GM23338 (cell line): ENCODE measurements around the gene KDM4C. TPM values are rescaled to one million over a fixed set of nuclear protein-coding genes. Genes with fewer than 3 reads are reported as not detected.

Experiments used
- ATAC-seq: fragments of 200-7000 bp; cut with Tn5 transposase; 3 replicates; pipeline ENCODE4 v1.9.1; 2020
- DNase-seq: peaks from one replicate; pipeline ENCODE4 v3.0.0-alpha.2; 2015; ENCODE audit warnings: low spot score
- H2AFZ ChIP-seq: fragments of 200-600 bp; sonication (generic); 2 replicates; pipeline ENCODE4 v1.8.0; 2016; ENCODE audit warnings: antibody characterized with exemption, mild to moderate bottlenecking, moderate library complexity
- H3F3A ChIP-seq: fragments of 200-600 bp; sonication (generic); replicated peaks from 2 replicates; pipeline ENCODE4 v1.8.0; 2017; ENCODE audit warnings: antibody characterized with exemption, mixed run types, low read depth
- H3K27ac ChIP-seq: fragments of 200-600 bp; sonication (generic); 2 replicates; pipeline ENCODE4 v1.6.1; 2016; ENCODE audit warnings: low read depth
- H3K27me3 ChIP-seq: fragments of 200-600 bp; sonication (generic); 2 replicates; pipeline ENCODE4 v1.8.0; 2016; ENCODE audit warnings: mild to moderate bottlenecking, mixed run types, moderate library complexity; ENCODE audit not compliant: insufficient read depth
- H3K36me3 ChIP-seq: fragments of 200-600 bp; sonication (generic); 2 replicates; pipeline ENCODE4 v1.8.0; 2016; ENCODE audit warnings: mild to moderate bottlenecking; ENCODE audit not compliant: insufficient read depth
- H3K4me1 ChIP-seq: fragments of 200-600 bp; sonication (generic); 2 replicates; pipeline ENCODE4 v1.8.0; 2016; ENCODE audit warnings: mild to moderate bottlenecking, moderate library complexity; ENCODE audit not compliant: insufficient read depth
- H3K4me2 ChIP-seq: fragments of 200-600 bp; sonication (generic); 2 replicates; pipeline ENCODE4 v1.7.1; 2017; ENCODE audit warnings: mixed run types
- H3K4me3 ChIP-seq: fragments of 200-600 bp; sonication (generic); 2 replicates; pipeline ENCODE4 v1.6.1; 2016; ENCODE audit warnings: mixed run types
- H3K79me2 ChIP-seq: fragments of 200-600 bp; sonication (generic); replicated peaks from 2 replicates; pipeline ENCODE4 v1.8.0; 2017; ENCODE audit warnings: mild to moderate bottlenecking; ENCODE audit not compliant: insufficient read depth
- H3K9me2 ChIP-seq: fragments of 200-600 bp; sonication (generic); 2 replicates; pipeline ENCODE4 v1.8.0; 2017; ENCODE audit not compliant: insufficient read depth
- H4K20me1 ChIP-seq: fragments of 200-600 bp; sonication (generic); replicated peaks from 2 replicates; pipeline ENCODE4 v1.8.0; 2017; ENCODE audit warnings: mild to moderate bottlenecking; ENCODE audit not compliant: insufficient read depth
- H3K27ac Mint-ChIP-seq: 2 replicates; pipeline ENCODE4 v1.8.0; 2020; ENCODE audit warnings: inconsistent platforms, mild to moderate bottlenecking, moderate library complexity, mixed read lengths
- H3K27me3 Mint-ChIP-seq: 3 replicates; pipeline ENCODE4 v1.8.0; 2022; ENCODE audit warnings: low read depth, mild to moderate bottlenecking, moderate library complexity, mixed read lengths, inconsistent platforms; ENCODE audit not compliant: insufficient read depth, poor library complexity
- H3K36me3 Mint-ChIP-seq: 3 replicates; pipeline ENCODE4 v1.8.0; 2021; ENCODE audit warnings: low read depth, mild to moderate bottlenecking, inconsistent platforms, moderate library complexity, mixed read lengths
- H3K4me1 Mint-ChIP-seq: 3 replicates; pipeline ENCODE4 v1.8.0; 2020; ENCODE audit warnings: mild to moderate bottlenecking, inconsistent platforms, mixed read lengths
- H3K4me3 Mint-ChIP-seq: 3 replicates; pipeline ENCODE4 v1.8.0; 2021; ENCODE audit warnings: moderate library complexity, mild to moderate bottlenecking, inconsistent platforms, mixed read lengths
- H3K9me3 Mint-ChIP-seq: 3 replicates; pipeline ENCODE4 v1.8.0; 2020; ENCODE audit warnings: moderate library complexity, mild to moderate bottlenecking, inconsistent platforms, mixed read lengths
- POLR2AphosphoS5 ChIP-seq: IDR thresholded peaks from 2 replicates; pipeline ENCODE4 v1.6.1; 2016; ENCODE audit warnings: antibody characterized with exemption, low read depth
- ZNF114 ChIP-seq: fragments of 250-450 bp; sonication (Bioruptor Pico); IDR thresholded peaks from 2 replicates; pipeline ENCODE4 v1.5.0; 2020; ENCODE audit warnings: mild to moderate bottlenecking, moderate library complexity
- ZNF331 ChIP-seq: fragments of 250-450 bp; sonication (Bioruptor Pico); IDR thresholded peaks from 2 replicates; pipeline ENCODE4 v1.5.0; 2020; ENCODE audit warnings: low read depth, mild to moderate bottlenecking, moderate library complexity
- polyA plus RNA-seq: library from polyadenylated mRNA; unstranded; fragments of >200 nt; fragmentation: Nextera tagmentation; extraction: Ambion mirVana; gene quantifications from 2 replicates; pipeline ENCODE4 v1.2.1, GENCODE V29; 2016
- total RNA-seq: library from RNA; depleted of rRNA; stranded (reverse); fragments of >200 nt; shearing (Covaris generic); gene quantifications from 2 replicates; pipeline ENCODE4 v1.2.3, GENCODE V29; 2014
- TF ChIP-seq, protein P1 (sequence below), 2 experiments: fragments of 200-600 bp in 1 of 2; sonication (generic) in 1 of 2; conservative IDR thresholded peaks; 2 replicates each; pipeline versions ENCODE4 v1.5.1 to v1.6.1; 2016 to 2017; ENCODE audit warnings: antibody characterized with exemption in 2 of 2, low read depth in 2 of 2, mild to moderate bottlenecking in 2 of 2, moderate library complexity in 1 of 2
- TF ChIP-seq, protein P2 (sequence below): fragments of 250-450 bp; sonication (Bioruptor Pico); IDR thresholded peaks from 2 replicates; pipeline ENCODE4 v1.5.0; 2020; ENCODE audit warnings: mild to moderate bottlenecking, moderate library complexity
- TF ChIP-seq, protein P3 (sequence below): IDR thresholded peaks from one replicate; pipeline ENCODE4 v1.6.1; 2018; ENCODE audit warnings: antibody characterized with exemption; ENCODE audit not compliant: unreplicated experiment

The KDM4C gene
- total and polyA plus RNA-seq, 2 experiments from 2014 or later: 12.0 to 43.8 TPM

DNA sequence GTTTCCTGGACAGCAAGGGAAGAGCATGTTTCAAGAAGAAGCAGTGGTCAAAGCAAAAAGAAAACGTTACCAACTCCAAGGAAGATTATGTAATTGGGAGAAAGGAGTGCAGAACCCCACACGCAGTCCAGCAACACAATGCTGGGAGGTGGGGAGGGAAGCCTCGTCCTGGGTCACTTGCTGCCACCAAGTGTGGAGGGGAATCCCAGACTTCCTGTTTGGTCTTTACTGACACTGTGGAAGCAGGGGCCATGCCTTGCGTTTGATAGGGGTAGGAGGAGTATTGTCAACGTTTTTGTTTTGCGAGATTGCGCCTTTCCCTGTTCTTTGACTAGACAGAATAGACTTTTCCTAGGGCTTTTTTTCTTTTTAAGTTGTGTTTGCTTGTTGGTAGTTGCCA, 421.0 kb downstream of the KDM4C start:
- Histone ChIP-seq H3K9me2 (peaks cover 10% of the 10 kb centered on the region; the same call in 1 of the 2 replicates), H3K4me2 (no peak overlapping the region), H4K20me1 (no peaks in the 10 kb centered on the region; the same call in 1 of the 2 replicates), H2AFZ (no peak overlapping the region), H3K79me2 (no peaks in the 10 kb centered on the region), H3K27ac (peak overlapping the region; percentile 50), H3K4me1 (no peaks in the 10 kb centered on the region), H3K36me3 (no peaks in the 10 kb centered on the region; the same call in 1 of the 2 replicates), H3F3A (no peaks in the 10 kb centered on the region), H3K27me3 (no peaks in the 10 kb centered on the region), H3K4me3 (no peak overlapping the region)
- peaks cover 2% of the 10 kb centered on the region; the same call in 1 of the 3 replicates for H3K9me3 Mint-ChIP-seq
- H3K36me3 Mint-ChIP-seq: peaks cover 26% of the 10 kb centered on the region
- H3K27ac Mint-ChIP-seq: peak overlapping the region; percentile 9; the same call in 1 of the 2 replicates
- peaks cover 3% of the 10 kb centered on the region for H3K27me3 Mint-ChIP-seq
- no peak for DNase-seq
- peak; percentile 58; the same call in 2 of the 3 replicates for ATAC-seq
- no peak overlapping the region for H3K4me3 Mint-ChIP-seq
- no peak for TF ChIP-seq ZNF114 (CRISPR knock-in tag)
- TF ChIP-seq ZNF331 (CRISPR knock-in tag): no peak
- TF ChIP-seq, protein P1, sequence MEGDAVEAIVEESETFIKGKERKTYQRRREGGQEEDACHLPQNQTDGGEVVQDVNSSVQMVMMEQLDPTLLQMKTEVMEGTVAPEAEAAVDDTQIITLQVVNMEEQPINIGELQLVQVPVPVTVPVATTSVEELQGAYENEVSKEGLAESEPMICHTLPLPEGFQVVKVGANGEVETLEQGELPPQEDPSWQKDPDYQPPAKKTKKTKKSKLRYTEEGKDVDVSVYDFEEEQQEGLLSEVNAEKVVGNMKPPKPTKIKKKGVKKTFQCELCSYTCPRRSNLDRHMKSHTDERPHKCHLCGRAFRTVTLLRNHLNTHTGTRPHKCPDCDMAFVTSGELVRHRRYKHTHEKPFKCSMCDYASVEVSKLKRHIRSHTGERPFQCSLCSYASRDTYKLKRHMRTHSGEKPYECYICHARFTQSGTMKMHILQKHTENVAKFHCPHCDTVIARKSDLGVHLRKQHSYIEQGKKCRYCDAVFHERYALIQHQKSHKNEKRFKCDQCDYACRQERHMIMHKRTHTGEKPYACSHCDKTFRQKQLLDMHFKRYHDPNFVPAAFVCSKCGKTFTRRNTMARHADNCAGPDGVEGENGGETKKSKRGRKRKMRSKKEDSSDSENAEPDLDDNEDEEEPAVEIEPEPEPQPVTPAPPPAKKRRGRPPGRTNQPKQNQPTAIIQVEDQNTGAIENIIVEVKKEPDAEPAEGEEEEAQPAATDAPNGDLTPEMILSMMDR (conservative IDR thresholded peaks at IDR 0.05; ENCODE audit: low read depth in 2 of 2): no peak
- TF ChIP-seq, protein P2, sequence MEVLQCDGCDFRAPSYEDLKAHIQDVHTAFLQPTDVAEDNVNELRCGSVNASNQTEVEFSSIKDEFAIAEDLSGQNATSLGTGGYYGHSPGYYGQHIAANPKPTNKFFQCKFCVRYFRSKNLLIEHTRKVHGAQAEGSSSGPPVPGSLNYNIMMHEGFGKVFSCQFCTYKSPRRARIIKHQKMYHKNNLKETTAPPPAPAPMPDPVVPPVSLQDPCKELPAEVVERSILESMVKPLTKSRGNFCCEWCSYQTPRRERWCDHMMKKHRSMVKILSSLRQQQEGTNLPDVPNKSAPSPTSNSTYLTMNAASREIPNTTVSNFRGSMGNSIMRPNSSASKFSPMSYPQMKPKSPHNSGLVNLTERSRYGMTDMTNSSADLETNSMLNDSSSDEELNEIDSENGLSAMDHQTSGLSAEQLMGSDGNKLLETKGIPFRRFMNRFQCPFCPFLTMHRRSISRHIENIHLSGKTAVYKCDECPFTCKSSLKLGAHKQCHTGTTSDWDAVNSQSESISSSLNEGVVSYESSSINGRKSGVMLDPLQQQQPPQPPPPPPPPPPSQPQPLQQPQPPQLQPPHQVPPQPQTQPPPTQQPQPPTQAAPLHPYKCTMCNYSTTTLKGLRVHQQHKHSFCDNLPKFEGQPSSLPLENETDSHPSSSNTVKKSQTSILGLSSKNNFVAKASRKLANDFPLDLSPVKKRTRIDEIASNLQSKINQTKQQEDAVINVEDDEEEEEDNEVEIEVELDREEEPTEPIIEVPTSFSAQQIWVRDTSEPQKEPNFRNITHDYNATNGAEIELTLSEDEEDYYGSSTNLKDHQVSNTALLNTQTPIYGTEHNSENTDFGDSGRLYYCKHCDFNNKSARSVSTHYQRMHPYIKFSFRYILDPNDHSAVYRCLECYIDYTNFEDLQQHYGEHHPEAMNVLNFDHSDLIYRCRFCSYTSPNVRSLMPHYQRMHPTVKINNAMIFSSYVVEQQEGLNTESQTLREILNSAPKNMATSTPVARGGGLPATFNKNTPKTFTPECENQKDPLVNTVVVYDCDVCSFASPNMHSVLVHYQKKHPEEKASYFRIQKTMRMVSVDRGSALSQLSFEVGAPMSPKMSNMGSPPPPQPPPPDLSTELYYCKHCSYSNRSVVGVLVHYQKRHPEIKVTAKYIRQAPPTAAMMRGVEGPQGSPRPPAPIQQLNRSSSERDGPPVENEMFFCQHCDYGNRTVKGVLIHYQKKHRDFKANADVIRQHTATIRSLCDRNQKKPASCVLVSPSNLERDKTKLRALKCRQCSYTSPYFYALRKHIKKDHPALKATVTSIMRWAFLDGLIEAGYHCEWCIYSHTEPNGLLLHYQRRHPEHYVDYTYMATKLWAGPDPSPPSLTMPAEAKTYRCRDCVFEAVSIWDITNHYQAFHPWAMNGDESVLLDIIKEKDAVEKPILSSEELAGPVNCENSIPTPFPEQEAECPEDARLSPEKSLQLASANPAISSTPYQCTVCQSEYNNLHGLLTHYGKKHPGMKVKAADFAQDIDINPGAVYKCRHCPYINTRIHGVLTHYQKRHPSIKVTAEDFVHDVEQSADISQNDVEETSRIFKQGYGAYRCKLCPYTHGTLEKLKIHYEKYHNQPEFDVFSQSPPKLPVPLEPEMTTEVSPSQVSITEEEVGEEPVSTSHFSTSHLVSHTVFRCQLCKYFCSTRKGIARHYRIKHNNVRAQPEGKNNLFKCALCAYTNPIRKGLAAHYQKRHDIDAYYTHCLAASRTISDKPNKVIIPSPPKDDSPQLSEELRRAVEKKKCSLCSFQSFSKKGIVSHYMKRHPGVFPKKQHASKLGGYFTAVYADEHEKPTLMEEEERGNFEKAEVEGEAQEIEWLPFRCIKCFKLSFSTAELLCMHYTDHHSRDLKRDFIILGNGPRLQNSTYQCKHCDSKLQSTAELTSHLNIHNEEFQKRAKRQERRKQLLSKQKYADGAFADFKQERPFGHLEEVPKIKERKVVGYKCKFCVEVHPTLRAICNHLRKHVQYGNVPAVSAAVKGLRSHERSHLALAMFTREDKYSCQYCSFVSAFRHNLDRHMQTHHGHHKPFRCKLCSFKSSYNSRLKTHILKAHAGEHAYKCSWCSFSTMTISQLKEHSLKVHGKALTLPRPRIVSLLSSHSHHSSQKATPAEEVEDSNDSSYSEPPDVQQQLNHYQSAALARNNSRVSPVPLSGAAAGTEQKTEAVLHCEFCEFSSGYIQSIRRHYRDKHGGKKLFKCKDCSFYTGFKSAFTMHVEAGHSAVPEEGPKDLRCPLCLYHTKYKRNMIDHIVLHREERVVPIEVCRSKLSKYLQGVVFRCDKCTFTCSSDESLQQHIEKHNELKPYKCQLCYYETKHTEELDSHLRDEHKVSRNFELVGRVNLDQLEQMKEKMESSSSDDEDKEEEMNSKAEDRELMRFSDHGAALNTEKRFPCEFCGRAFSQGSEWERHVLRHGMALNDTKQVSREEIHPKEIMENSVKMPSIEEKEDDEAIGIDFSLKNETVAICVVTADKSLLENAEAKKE (CRISPR knock-in tag): no peak
- no peak for TF ChIP-seq POLR2AphosphoS5
- TF ChIP-seq, protein P3, sequence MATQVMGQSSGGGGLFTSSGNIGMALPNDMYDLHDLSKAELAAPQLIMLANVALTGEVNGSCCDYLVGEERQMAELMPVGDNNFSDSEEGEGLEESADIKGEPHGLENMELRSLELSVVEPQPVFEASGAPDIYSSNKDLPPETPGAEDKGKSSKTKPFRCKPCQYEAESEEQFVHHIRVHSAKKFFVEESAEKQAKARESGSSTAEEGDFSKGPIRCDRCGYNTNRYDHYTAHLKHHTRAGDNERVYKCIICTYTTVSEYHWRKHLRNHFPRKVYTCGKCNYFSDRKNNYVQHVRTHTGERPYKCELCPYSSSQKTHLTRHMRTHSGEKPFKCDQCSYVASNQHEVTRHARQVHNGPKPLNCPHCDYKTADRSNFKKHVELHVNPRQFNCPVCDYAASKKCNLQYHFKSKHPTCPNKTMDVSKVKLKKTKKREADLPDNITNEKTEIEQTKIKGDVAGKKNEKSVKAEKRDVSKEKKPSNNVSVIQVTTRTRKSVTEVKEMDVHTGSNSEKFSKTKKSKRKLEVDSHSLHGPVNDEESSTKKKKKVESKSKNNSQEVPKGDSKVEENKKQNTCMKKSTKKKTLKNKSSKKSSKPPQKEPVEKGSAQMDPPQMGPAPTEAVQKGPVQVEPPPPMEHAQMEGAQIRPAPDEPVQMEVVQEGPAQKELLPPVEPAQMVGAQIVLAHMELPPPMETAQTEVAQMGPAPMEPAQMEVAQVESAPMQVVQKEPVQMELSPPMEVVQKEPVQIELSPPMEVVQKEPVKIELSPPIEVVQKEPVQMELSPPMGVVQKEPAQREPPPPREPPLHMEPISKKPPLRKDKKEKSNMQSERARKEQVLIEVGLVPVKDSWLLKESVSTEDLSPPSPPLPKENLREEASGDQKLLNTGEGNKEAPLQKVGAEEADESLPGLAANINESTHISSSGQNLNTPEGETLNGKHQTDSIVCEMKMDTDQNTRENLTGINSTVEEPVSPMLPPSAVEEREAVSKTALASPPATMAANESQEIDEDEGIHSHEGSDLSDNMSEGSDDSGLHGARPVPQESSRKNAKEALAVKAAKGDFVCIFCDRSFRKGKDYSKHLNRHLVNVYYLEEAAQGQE: no peak
- H3K4me1 Mint-ChIP-seq: peaks cover 8% of the 10 kb centered on the region; the same call in 1 of the 3 replicates
